ENCODE results near the gene OTC.

The OTC gene

DNA sequence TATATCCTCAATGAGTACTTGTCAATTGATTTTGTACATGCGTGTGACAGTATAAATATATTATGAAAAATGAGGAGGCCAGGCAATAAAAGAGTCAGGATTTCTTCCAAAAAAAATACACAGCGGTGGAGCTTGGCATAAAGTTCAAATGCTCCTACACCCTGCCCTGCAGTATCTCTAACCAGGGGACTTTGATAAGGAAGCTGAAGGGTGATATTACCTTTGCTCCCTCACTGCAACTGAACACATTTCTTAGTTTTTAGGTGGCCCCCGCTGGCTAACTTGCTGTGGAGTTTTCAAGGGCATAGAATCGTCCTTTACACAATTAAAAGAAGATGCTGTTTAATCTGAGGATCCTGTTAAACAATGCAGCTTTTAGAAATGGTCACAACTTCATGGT lies at the start of gene OTC:
TSS of gene OTC (plus strand) at position 243 of the 400 bp plus-strand sequence. CDS start at position 336, 93 bp downstream.
- no peak for DNase-seq (ENCODE audit: extremely low read depth in 1 of 2, low read depth in 1 of 2)

DNA sequence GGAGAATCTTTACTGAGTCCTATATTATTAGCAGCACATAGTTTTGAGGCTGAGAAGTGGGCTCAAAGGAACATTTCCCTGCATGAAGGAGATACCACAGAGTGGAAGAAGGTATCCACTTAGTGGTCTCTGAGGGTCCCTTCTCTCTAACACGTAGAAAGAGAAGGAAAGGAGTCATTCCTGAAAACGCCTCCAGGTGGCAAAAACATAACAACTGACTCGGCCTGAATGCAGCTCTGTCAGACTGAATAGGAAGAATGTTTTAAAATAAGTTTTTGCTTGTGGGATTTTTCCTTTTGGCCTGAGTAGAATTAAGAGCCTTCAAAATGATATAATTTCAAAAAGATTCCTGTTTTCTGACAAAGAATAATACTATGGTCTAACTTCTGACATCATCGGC lies 48.4 kb upstream of the OTC start:
- DNase-seq (ENCODE audit: extremely low read depth in 1 of 2, low read depth in 1 of 2): no peak

DNA sequence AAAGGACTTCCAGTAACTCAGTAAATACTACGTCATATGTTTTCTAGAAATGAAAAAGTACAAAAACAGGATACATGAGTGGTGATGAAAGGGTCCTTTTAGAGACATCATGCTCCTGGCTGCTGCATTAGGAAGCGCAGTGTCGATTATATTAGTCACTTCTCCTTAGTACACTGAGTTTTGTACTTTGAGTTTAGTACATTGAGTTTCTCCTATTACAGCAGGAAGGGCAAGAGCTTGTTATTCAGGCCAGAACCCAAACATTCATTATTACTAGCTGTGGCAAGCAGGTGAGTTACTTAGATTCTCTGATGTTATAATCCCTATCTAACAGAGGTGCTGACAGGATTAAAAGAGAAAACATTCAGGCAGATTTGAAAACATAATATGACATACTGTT lies 46.4 kb upstream of the OTC start:
- no peak for DNase-seq (ENCODE audit: extremely low read depth in 1 of 2, low read depth in 1 of 2)

DNA sequence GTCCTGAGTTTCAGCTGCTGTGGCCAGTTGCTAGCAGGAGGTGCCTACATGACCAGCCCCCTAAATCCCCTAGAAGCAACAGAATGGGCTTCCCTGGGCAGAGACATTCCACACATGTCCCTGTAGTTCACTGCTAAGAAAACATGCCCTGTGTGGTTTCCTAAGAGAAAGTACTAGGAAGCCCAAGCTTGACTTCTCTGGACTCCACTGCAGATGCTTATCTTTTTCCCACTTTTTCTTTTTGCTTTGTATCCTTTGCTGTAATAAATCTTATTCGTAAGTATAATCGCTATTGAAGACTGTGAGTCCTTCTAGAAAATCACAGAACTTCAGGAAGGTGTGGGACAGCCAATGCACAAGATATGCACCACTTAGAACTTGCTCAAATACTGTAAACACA lies 40.7 kb upstream of the OTC start:
- DNase-seq (ENCODE audit: extremely low read depth in 1 of 2, low read depth in 1 of 2): no peak

DNA sequence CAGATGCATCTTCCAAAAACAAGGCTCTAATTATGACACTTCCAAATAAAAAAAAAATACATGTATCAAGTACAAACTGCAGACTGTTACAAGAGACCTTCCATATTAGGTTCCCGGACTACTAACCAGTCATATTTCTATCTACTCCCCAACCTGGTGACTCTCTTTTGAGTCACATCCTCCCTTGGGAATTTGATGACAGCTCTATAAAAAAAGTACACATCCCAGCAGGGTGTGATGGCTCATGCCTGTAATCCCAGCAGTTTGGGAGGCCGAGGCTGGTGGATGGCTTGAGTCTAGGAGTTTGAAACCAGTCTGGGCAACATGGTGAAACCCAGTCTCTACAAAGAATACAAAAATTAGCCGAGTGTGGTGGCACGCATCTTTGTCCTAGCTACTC lies 40.0 kb upstream of the OTC start:
- DNase-seq (ENCODE audit: extremely low read depth in 1 of 2, low read depth in 1 of 2): no peak

DNA sequence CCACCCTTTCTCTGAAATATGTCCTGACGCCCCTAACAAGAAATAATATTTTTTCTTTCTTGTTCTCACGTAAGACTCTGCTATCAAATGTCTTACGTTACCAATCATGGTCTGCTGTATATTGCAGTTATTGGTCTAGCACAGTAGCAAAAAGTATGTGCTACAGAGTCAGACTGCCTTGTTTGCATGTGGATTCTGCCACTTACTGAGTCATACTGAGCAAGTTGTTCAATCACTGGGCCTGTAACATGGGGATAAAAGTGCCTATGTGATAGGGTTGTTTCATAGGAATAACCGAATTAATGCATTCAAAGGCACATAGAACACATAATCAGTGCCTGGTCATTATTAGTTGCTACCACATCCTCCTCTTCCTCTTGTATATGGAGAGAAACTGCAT lies 39.2 kb upstream of the OTC start:
- DNase-seq (ENCODE audit: extremely low read depth in 1 of 2, low read depth in 1 of 2): no peak

DNA sequence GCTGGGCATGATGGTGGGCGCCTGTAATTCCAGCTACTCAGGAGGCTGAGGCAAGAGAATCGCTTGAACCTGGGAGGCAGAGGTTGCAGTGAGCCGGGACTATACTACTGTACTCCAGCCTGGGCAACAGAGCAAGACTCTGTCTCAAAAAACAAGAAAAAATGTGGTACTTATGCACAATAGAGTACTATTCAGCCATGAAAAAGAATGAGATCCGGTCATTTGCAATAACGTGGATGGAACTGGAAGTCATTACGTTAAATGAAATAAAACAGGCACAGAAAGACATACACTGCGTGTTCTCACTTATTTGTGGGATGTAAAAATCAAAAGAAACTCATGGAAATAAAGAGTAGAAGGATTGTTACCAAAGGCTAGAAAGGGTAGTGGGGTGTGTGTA lies 37.2 kb upstream of the OTC start:
- DNase-seq (ENCODE audit: extremely low read depth in 1 of 2, low read depth in 1 of 2): no peak

DNA sequence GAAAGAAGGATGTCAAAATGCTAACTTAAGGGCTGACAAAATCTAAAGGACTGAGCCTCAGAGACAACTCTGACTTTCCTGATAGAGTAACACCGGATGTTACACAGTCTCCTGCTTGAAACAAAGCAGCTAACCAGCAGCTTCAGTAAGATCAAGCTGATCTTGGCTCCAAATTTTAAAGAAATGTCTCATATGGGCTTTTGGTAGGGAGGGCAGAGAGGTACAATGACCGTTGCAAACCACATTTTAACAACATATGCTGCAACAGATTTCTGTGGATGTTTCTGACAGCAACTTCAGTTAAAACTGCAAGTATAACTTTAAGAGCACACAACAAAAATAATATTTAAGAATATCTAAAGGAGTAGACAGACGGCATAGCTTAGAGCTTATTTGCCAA lies 34.2 kb upstream of the OTC start:
- DNase-seq (ENCODE audit: extremely low read depth in 1 of 2, low read depth in 1 of 2): no peak

DNA sequence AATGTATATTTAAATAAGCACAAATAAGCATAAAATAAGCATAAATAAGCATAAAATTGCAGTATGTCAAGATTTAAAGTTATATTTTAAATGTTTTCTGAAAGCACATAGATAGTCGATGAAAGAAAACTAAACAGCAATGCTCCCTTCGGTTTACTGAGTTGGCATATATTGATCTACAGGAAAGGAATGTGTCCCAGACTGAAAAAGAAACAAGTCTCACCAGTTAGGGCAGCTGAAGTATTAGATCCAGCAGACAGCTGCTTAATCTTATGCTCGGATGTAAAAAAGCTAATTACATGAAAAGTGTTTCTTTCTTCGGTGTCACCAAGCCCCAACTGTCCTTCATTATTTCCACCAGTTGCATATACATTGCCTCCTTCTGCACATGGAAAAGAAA lies 33.8 kb upstream of the OTC start:
- no peak for DNase-seq (ENCODE audit: extremely low read depth in 1 of 2, low read depth in 1 of 2)

DNA sequence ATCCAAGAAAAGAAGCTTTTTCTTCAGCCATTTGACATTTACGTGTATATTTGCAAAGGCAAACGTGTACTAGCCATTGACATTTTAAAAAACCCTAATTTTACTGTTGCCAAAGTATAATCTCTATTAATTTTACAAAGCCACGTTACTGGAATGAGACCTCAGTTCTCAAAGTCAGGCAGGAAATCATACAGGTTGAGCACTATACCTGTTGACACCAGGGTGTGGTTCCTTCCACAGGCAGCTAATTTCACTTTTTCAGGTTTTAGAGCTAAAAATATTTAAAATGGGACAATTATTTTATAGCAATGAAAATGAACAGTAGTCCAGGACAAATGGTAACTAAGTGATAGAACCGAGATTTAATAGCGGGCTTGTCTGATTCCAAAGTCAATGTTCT lies 31.6 kb upstream of the OTC start:
- DNase-seq (ENCODE audit: extremely low read depth in 1 of 2, low read depth in 1 of 2): no peak

DNA sequence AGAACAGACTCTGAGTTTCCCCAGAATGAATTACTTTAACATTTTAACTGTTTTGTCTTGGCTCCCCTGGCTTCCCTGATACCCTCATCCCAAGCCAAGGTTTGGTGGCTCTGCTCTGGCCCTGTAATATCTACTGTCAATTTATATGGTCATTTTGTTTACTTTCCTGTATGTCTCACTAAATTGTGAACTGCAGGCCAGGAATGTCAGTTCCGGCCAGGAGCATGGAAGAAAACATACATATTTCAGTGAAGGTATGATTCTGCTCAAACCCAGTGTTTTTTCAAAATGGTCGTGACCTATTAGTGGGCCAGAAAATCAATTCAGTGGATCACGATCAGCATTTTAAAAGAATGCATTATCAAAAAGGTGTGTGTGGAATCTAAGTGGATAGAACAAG lies 26.3 kb upstream of the OTC start:
- DNase-seq (ENCODE audit: extremely low read depth in 1 of 2, low read depth in 1 of 2): no peak

DNA sequence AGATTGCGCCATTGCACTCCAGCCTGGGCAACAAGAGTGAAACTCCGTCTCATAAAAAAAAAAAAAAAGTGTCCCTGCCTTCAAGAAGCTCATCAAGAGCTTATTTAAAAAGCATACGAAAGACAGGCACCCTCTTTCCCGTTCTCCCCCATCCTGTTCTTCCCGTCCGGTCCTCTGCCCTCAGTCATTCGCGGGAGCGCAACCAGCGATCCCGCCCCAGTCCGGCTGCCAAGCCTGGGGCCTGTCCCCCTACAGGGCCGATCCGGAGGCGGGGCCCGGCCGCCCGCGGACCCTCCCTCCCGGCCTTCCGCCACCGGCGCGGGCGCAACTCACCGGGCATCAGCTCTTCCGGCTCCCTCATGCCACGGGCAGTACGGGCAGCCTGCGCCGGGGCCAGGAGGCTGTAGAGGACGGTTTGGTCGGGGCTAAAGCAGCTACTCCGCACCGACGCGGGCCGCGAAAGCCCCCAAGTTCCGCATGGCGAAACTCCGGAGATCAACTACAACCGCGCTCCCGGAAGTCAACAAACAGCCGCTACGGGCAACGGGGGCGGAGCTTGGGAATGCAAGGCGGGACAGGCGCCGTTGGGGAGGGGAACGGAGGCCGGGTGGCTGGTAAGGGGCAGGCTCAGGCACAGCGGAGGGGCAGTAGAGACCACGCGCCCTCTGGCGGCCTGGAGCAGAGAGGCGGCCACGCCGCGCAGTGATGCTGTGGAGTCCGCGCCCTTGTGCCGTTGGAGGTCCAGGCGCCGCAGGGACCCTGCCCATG lies 25.2 kb upstream of the OTC start, which contains the start of gene RPGR:
TSS of gene RPGR (minus strand) at position 503 of the 768 bp plus-strand sequence. CDS start at position 361, 142 bp downstream.
- peak; percentile 79 to 80 for DNase-seq (ENCODE audit: extremely low read depth in 1 of 2, low read depth in 1 of 2)

DNA sequence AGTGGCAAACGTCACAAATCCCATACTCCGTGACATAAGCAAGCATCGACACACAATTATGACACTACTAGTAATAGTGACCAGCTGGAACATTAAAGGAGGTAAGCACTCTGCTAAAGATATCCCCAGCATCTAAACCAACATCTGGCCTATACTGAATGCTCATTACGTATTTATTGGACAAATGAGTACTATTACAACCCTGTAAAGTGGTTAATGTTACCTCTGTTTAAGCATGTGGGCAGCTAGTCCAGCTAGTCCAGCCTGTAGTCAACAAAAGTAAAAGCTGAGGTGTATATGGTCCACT lies 24.7 kb upstream of the OTC start:
- no peak for DNase-seq (ENCODE audit: extremely low read depth in 1 of 2, low read depth in 1 of 2)

DNA sequence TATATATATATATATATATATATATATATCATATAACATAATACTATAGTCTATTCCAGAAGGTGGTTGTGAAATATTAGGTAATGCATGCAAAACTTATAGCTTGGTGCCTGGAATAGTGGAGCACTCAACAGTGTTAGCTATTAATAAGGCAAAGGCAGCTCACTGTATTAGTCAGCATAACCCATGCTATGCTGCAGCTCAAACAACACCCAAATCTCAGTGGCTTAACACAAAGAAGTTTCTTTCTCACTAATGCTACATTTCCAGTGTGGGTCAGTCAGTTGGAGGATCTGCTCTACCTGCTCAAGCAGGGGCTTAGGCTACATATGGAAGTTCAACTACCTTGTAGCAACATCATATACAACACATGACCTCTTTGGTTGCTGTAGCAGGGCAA lies 19.9 kb upstream of the OTC start:
- DNase-seq (ENCODE audit: extremely low read depth in 1 of 2, low read depth in 1 of 2): no peak

DNA sequence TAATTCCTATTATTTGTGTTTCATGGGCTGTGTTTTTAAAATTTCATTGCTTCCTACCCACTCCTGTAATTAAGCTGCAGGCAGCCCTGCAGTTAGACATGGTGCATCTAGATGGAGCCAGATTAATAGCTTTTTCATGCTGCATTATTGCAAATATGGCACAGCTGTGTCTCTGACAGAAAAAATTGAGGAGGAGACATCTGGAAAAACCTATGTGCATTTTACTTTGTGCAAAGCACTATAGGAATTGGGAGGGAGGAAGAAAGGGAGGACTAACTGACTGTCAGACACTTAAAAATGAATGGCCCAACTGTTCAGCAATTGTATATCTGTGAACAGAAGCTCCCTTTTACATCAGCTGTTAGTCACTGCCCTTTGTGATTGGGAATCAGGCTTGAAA lies 17.0 kb upstream of the OTC start:
- DNase-seq (ENCODE audit: extremely low read depth in 1 of 2, low read depth in 1 of 2): no peak

DNA sequence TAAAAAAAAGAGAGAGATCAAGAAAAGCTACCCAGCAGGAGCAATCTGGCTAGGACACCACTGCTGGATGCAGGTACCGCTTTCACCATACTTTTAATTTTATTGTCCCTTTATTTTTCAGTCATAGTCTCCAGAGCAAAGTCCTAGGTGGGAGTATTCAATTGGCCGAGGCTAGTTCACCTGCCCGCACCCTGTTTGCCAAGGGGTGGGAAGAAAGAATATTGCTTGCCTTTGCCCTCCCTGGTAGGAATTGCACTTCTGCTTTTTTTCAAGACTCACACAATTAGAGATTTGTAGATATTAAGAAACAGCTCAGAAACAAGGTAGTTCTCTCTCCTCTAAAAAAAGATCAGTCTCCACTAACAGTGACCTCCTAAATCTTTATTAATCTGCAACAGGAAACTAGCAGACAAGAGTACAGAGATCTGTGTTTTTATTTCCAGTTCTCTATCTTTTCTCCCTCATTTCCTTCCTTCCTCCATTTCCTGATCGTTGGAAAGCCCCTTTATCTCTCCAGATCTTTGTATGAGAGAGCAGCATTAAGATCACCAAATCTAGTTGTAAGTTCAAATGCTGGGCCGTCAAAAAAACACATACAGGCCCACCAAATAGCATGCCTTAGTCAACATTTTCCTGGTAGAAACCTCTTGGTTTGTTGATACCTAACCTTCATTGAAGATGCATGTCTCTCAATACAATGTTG lies 15.7 kb upstream of the OTC start:
- DNase-seq (ENCODE audit: extremely low read depth in 1 of 2, low read depth in 1 of 2): no peak

DNA sequence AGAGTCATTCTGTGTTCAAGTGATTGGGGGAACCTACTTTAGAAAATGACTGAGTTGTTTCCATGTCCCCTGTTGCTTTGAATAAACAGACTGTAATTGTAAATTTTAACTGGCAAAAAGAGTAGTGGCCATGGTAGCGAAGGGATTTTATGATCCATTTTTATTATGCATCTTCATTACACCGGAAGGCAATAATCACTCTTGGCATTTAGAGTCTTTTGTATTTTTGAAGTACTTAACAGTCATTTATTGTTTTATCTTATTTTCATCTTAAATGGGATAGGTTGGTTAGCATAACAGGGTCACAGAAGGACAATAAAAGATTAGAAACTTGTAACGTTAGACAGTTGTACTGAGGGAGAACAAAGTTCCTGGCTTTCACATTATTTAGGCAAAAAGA lies 11.0 kb upstream of the OTC start:
- no peak for DNase-seq (ENCODE audit: extremely low read depth in 1 of 2, low read depth in 1 of 2)

DNA sequence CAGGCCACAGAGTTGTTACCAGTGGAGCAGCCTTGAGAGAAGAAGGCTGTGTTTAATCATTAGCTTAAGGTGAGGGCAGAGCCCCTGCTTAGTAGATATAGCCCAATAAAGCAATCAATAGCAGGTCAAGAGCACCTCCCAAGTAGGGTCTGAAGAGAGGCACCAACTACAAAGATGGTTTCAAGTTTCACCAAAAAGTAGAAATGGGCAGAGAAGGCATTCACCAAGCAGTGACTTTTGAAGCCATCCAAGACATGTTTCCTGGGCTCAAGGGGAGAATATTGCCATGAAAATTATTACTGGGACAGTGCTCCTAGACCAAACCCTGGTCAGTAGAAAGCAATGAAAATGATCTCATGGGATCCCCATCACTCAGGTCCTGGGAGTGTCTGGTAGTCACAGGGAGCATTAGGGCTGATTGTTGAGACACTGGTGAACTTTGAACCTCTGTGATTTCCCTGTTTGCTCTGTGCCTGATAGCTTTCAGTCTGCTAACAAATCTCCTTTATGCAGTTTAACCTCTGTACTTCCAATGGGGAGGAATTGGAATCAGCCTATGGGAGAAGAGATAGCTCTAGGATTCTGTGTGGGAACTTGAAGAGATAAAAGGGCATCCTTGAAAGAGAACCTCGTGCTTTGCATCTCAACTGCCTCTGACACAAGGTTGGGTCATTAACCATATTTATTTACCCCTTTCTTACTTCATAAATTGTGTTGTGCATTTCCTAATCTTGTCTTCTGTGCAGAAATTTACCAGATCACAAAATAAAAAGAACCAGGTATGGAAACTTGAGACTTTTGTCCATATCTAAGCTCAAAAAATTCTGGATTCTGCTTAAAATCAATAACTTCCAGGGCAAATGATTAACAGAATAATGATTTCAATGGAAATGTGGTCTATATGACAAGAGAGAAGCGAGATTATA lies 9.3 kb upstream of the OTC start:
- no peak for DNase-seq (ENCODE audit: extremely low read depth in 1 of 2, low read depth in 1 of 2)

DNA sequence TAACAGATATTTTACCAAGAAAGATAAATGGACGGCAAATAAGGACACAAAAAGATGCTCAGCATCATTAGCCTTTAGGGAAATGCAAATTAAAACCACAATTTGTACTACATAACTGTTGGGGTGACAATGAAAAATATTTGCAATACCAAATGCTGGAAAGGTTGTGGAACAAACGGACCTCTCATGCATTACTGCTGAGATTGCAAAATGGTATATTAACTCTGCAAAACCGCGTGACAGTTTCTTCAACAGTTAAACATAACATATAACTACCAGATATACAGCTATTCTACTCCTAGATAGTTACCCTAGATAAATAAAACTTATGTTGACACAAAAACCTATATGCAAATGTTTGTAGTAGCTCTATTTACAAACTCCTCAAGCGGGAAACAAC lies 6.3 kb upstream of the OTC start:
- no peak for DNase-seq (ENCODE audit: extremely low read depth in 1 of 2, low read depth in 1 of 2)

DNA sequence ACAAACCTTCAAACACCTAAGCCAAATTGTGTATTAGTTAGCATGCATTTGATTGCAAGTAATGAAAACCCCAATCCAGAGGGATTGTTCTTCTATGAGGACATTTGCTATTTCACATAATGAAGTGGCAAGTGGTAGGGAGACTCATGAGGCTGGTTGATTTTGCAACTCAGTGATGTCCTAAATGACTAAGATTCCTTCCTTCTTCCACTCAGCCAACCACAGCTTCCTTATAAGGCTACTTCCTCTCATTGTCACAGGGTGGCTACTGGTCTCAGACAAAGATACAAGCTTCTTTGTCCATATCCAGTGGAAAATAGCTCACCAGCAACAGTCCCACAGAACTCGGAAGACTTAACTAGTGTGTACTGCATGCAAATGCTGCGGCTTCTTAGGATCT lies 5.3 kb upstream of the OTC start:
- no peak for DNase-seq (ENCODE audit: extremely low read depth in 1 of 2, low read depth in 1 of 2)

DNA sequence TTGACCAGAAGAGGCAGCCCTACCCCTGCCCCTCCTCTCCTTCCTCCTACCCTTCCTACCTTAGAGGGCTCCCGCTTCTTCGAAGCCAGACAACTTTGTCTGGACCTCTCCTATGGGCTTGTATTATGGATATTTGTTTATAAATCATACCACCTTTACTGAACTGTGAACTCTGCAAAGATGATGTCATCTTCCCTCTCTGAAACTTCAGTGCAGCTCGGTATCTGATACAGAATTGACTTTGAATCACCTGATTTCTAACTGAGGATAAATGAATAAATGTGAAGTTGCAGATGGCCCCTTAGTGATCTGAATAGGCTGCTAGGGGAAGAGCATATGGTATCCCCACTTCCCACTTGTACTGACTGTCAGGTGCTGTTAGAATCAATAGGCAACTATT lies 1.1 kb upstream of the OTC start:
- no peak for DNase-seq (ENCODE audit: extremely low read depth in 1 of 2, low read depth in 1 of 2)

DNA sequence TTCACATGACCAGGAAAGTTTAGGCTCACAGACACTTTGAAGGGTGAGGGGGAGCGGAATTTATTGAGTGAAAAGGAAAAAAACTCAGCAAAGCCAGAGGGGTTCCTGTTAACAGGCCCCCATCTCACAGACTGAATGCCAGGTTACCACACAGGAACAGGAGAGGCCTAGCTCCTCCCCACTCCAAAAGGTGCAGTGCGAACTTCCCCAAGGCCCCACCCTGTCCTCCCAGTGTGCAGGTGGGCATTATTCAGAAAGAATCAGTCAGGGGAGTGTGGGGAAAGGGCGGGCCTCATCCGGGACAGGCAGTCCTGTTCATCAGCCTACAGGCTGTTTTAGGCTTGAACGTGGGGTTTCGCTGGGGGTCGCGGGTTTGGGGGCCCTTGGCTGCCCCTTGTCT lies 4.0 kb downstream of the OTC start:
- no peak for DNase-seq (ENCODE audit: extremely low read depth in 1 of 2, low read depth in 1 of 2)
